ENCODE results near the gene C11orf86.
A peak's percentile ranks its signal among the peaks of the same experiment; 100 is the strongest.
"Not testable (repeated sequence)": the region's sequence is repeated elsewhere in the genome, so short reads cannot be mapped to it uniquely, and the experiment has no call there.

The C11orf86 gene

DNA sequence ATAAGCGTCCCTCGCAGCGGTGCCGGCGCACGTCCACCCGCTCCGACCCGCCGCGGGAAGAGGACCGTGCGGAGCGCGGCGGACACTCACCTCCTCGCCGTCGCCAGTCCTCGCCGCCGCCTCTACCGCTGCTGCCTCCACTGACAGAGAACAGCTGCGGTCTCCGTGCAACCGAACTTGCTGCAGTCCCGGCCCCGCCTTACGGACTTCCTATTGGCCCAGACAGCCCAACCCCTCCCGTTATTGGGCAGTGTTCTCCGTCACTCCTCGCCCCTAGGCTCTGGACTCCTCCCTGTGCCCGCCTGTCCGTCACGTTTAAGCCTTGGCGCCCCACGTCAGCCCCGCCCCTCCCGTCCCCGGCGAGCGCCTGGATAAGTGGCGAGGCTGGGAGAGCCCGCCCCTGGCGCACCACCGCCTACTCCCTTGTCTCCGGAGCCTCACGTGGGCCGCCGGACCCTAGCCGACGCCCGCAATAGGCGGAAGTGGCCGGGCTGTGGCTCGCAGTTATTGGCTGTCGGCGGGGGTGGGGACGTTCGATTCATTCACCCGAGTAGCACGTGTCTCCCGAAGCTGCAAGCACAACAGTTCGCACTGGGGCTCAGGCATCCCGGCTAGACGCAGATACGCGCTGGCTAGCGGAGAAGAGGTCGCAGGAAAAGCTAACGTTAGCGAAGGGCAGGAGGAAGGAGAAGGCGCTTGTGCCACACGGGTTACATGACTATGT lies 16.7 kb upstream of the C11orf86 start, which contains the start of gene PC:
Gene PC, minus strand, starts transcription at position 152 of the 724 bp plus-strand sequence. CDS start 86,224 bp downstream, outside the sequence.
- Mint-ChIP-seq H3K4me3 (peak within 1 kb of the TSS; percentile 85), H3K9me3 (no peaks in the 10 kb centered on the region), H3K27me3 (ENCODE audit: low read depth) (peaks cover 10% of the 10 kb centered on the region), H3K27ac (peak within 1 kb of the TSS; percentile 89), H3K4me1 (ENCODE audit: low read depth) (peaks cover 15% of the 10 kb centered on the region), H3K36me3 (ENCODE audit: low read depth) (no peaks in the 10 kb centered on the region)

DNA sequence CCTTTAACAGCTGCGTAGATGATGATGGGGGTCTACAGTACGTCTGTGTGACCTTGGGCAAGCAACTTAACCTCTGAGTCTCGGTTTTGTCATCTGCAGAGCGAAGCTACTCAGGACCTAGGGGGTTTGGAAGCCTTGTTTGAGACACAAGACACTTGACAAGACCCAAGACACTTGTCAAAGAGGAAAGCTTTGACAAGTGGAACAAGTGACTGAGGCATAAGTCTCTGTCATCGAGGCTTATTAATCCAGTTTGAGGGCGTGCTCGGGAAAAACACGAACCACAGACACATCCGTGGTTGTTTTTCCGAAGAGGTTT lies 16.2 kb upstream of the C11orf86 start:
- Mint-ChIP-seq H3K4me3 (peak overlapping the region; percentile 85), H3K9me3 (no peaks in the 10 kb centered on the region), H3K27ac (peak overlapping the region; percentile 89), H3K36me3 (ENCODE audit: low read depth) (no peaks in the 10 kb centered on the region), H3K27me3 (ENCODE audit: low read depth) (peaks cover 10% of the 10 kb centered on the region), H3K4me1 (ENCODE audit: low read depth) (peaks cover 15% of the 10 kb centered on the region)

DNA sequence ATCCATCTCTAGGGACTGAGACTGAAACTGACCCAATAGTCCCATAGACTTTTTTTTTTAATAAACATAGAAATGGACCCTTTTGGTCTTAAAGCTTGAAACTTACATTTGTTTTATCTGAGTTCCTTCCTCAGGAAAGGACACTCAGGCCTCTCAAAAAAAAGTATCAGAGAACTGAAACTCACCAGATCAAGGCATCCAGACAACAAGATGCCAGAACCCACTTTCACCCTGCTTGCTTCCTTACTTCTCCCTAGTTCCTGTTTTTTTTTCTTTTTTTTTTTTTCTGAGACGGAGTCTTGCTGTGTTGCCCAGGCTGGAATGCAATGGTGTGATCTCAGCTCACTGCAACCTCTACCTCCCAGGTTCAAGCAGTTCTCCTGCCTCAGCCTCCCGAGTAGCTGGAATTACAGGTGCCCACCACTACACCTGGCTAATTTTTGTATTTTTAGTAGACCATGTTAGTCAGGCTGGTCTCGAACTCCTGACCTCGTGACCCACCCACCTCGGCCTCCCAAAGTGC lies 13.4 kb upstream of the C11orf86 start:
- not testable (repeated sequence) for H3K36me3 Mint-ChIP-seq (ENCODE audit: low read depth); H3K27ac Mint-ChIP-seq; H3K9me3 Mint-ChIP-seq; H3K4me3 Mint-ChIP-seq
- peaks cover 15% of the 10 kb centered on the region for H3K27me3 Mint-ChIP-seq (ENCODE audit: low read depth)
- H3K4me1 Mint-ChIP-seq (ENCODE audit: low read depth): peaks cover 16% of the 10 kb centered on the region

DNA sequence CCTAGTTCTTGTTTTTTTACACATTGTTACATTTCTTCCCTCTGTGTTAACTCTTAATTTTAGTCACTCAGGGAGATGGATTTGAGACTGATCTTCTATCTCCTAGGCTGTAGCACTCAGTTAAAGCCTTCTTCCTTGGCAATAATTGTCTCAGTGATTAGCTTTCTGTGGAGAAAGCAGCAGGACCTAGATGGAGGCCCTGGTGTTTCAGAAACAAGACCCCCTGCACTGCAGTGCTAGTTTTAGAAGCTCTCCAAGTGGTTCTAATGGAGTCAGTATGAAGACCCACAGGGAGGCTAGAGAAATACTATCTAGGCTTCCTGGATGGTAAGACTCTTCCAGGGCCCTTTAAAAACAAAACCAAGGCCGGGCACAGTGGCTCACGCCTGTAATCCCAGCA lies 12.9 kb upstream of the C11orf86 start:
- no peaks in the 10 kb centered on the region for H3K9me3 Mint-ChIP-seq
- no peak overlapping the region for H3K27ac Mint-ChIP-seq
- H3K27me3 Mint-ChIP-seq (ENCODE audit: low read depth): peaks cover 15% of the 10 kb centered on the region
- peaks cover 14% of the 10 kb centered on the region for H3K4me1 Mint-ChIP-seq (ENCODE audit: low read depth)
- H3K36me3 Mint-ChIP-seq (ENCODE audit: low read depth): no peaks in the 10 kb centered on the region
- no peak overlapping the region for H3K4me3 Mint-ChIP-seq

DNA sequence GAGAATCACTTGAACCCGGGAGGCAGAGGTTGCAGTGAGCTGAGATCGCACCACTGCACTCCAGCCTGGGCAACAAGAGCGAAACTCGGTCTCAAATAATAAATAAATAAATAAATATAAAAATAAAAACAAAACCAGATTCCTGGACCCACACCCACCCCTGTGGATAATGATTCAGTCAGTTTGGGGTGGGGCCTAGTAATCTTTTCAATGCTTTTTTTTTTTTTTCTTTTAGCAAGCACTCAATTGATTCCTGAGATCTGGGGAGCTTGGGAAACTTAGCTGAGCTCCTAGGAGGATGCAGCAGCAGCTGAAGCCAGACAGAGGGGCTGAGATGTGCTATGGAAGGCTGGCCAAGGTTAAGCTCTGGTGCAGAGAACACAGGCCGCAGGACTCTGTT lies 12.3 kb upstream of the C11orf86 start:
- no peak overlapping the region for H3K27ac Mint-ChIP-seq

DNA sequence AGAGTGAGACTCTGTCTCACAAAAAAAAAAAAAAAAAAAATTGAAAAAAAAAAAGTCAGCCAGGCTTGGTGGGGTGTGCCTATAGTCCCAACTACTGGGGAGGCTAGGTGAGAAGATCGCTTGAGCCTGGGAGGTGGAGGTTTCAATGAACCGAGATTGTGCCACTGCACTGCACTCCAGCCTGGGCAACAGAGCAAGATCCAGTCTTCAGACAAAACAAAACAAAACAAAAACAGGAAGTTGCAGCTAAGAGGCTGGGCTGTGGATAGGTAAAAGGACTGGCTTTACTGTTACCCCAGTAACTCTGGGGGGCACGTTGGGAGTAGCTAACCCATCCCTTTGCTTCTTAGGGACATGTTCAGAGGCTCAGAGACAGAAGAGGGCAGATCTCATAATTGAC lies 10.6 kb upstream of the C11orf86 start:
- H3K27me3 Mint-ChIP-seq (ENCODE audit: low read depth): peaks cover 10% of the 10 kb centered on the region
- no peaks in the 10 kb centered on the region for H3K36me3 Mint-ChIP-seq (ENCODE audit: low read depth)
- no peak overlapping the region for H3K27ac Mint-ChIP-seq
- H3K4me1 Mint-ChIP-seq (ENCODE audit: low read depth): peaks cover 10% of the 10 kb centered on the region
- H3K4me3 Mint-ChIP-seq: no peak overlapping the region
- no peaks in the 10 kb centered on the region for H3K9me3 Mint-ChIP-seq

More for the DNA sequence above, 12.3 kb upstream of the C11orf86 start:
- no peaks in the 10 kb centered on the region for H3K36me3 Mint-ChIP-seq (ENCODE audit: low read depth)
- no peaks in the 10 kb centered on the region for H3K9me3 Mint-ChIP-seq
- peaks cover 12% of the 10 kb centered on the region for H3K4me1 Mint-ChIP-seq (ENCODE audit: low read depth)
- H3K4me3 Mint-ChIP-seq: no peak overlapping the region
- H3K27me3 Mint-ChIP-seq (ENCODE audit: low read depth): peaks cover 15% of the 10 kb centered on the region

DNA sequence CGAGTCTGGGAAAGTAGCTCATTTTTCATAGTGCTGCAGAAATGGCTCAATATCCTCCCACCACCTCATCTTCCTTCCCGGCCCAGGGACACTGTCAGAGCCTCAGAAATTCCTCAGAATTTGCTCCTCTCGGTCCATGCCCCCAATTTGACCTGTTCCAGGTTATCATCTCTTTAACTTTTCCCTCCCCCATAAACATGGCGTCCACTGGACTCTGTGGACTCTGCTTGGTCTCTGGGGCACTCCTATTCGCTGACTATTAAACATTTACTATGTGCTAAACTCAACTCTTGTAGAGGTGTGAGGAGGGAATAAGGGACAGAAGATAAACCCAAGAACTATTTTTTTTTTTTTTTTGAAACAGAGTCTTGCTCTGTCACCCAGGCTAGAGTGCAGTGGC lies 8.8 kb upstream of the C11orf86 start:
- Mint-ChIP-seq H3K4me3 (no peak overlapping the region), H3K27me3 (ENCODE audit: low read depth) (peaks cover 5% of the 10 kb centered on the region)

DNA sequence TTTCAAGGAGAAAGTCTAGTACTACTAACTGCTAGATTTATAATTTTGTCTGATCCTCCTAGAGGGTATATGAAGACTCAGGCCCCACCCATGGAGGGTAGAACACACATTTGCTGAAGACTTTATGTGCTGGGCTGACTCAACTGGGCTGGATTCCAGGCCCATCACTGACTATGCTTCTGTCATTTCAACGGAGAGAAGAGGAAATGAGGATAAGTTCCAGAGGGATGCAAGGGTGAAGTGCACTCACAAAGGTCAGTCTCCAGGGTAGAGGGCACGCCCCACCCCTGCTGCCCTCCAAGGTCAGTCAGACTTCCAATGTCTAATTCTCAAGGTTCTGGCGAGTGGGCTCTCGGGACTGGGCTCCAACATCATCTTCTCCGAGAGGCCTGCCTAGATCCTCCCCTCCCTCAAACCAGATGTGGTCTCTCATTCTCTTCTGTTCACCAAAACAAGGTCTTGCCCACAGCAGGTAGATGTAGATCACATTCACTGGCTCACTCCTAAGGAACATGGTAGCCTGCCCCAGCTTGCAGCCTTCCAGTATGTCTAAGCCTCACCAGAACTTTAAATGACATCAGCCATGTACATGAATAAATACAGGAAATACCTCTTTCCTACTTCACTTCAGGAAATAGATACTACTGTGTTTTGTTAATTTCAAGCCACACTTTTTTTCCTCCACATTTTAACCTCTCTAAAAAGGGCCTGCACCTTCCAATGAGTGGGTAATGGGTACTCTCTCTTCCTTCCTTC lies 7.3 kb upstream of the C11orf86 start:
- peaks cover 15% of the 10 kb centered on the region for H3K4me1 Mint-ChIP-seq (ENCODE audit: low read depth)
- peaks cover 5% of the 10 kb centered on the region for H3K27me3 Mint-ChIP-seq (ENCODE audit: low read depth)
- H3K9me3 Mint-ChIP-seq: no peaks in the 10 kb centered on the region
- no peak overlapping the region for H3K27ac Mint-ChIP-seq
- H3K36me3 Mint-ChIP-seq (ENCODE audit: low read depth): no peaks in the 10 kb centered on the region
- H3K4me3 Mint-ChIP-seq: no peak overlapping the region

More for the DNA sequence above, 8.8 kb upstream of the C11orf86 start:
- H3K9me3 Mint-ChIP-seq: no peaks in the 10 kb centered on the region
- peaks cover 15% of the 10 kb centered on the region for H3K4me1 Mint-ChIP-seq (ENCODE audit: low read depth)
- H3K27ac Mint-ChIP-seq: peak overlapping the region; percentile 1
- no peaks in the 10 kb centered on the region for H3K36me3 Mint-ChIP-seq (ENCODE audit: low read depth)

DNA sequence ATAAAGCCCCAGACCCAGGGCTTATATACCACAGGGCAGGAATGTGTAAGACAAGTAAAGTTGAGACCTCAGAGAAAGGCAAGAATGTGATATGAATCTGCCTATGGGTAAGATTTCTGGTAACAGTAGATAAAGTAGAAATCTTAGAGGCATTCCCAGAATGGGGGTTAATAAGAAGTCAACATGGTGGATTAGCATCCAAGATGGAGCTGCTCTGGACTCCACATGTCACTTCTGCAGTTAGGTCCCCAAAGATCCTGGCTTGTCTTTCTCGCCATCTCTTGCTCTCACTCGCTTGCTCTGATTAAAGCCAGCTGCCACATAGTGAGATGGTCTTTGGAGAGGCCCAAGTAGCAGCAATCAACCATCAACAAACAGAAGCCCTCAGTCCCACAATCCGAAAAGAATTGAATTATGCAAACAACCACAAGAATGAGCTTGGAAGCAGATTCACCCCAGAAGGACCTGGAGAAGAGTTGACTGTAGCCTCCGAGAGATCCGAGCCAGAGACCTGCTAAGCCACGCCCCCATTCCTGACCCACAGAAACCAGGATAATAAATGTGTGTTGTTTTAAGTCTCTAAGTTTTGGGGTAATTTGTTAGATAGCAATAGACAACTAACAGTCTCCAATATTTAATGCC lies 5.4 kb upstream of the C11orf86 start:
- no peak overlapping the region for H3K4me3 Mint-ChIP-seq
- H3K27ac Mint-ChIP-seq: no peak overlapping the region
- H3K27me3 Mint-ChIP-seq (ENCODE audit: low read depth): peaks cover 5% of the 10 kb centered on the region
- H3K4me1 Mint-ChIP-seq (ENCODE audit: low read depth): peaks cover 12% of the 10 kb centered on the region
- no peaks in the 10 kb centered on the region for H3K36me3 Mint-ChIP-seq (ENCODE audit: low read depth)
- no peaks in the 10 kb centered on the region for H3K9me3 Mint-ChIP-seq

DNA sequence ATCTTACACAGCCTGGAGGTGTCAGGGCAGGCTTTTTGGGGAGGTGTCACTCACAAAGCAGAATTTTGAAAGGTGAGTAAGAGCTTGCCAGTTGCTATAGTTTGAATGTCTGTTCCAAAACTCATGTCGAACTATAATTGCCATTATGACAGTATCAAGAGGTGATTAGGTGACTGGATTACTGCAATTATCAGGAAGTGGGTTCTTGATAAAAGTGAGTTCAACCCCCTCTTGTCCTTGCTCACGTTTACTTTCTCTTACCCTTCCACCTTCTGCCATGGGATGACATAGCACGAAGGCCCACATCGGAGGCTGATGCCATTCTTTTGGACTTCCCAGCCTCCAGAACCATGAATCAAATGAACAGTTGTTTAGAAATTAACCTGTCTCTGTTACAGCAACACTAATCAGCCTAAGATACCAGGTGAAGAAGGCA lies 4.7 kb upstream of the C11orf86 start:
- Mint-ChIP-seq H3K4me1 (ENCODE audit: low read depth) (peaks cover 12% of the 10 kb centered on the region), H3K27ac (no peak overlapping the region), H3K27me3 (ENCODE audit: low read depth) (peaks cover 5% of the 10 kb centered on the region), H3K4me3 (no peak overlapping the region), H3K36me3 (ENCODE audit: low read depth) (no peaks in the 10 kb centered on the region), H3K9me3 (no peaks in the 10 kb centered on the region)

DNA sequence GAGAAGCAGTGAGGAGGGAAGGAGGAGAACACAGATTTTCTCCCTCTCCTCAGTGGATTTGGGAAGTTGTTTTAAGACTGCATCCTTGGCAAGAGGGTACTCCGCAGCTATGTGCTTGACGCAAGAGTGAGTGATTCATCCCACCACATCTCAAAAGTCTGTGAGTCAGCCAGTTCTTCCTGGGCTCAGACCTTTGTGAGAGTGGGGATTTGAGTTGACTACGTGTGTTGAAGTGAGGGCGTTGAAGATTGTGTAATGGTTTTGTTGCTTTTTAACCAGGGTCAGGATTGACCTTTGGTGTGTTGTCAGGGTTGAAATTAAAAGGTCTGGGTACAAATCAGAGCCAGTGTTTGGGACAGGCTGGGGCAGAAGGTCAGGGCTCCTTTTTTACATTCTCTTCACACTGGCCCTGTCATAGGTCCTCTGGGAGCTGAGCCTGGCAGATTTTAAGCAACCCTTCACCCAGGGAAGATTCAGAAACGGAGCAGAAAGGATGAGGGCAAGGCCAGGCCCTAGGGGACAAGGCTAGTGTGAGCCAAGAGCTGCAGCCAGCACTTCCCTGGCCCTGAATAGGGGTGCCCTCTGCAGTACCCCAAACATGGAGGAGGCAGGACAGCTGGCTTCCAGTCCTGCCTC lies 4.2 kb upstream of the C11orf86 start:
- Mint-ChIP-seq H3K4me1 (ENCODE audit: low read depth) (peaks cover 12% of the 10 kb centered on the region), H3K27me3 (ENCODE audit: low read depth) (peaks cover 3% of the 10 kb centered on the region), H3K9me3 (no peaks in the 10 kb centered on the region), H3K27ac (no peak overlapping the region), H3K4me3 (no peak overlapping the region), H3K36me3 (ENCODE audit: low read depth) (no peaks in the 10 kb centered on the region)

DNA sequence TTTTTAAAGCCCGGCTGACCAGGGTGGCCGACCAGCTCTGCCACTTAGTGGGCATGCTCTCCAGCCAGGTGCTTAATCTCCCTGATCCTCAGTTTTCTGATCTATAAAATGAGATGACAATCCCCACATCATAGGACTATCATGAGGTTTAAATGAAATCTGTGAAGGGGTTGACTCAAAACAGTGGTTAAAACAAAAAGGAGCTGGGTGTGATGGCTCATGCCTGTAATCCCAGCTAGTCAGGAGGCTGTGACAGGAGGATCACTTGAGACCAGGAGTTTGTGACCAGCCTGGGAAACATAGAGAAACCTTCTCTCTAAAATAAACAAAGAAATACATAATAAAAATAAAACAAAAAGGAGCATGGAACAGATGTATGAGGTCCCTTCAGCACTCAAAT lies 3.6 kb upstream of the C11orf86 start:
- Mint-ChIP-seq H3K9me3 (no peaks in the 10 kb centered on the region), H3K36me3 (ENCODE audit: low read depth) (no peaks in the 10 kb centered on the region), H3K4me1 (ENCODE audit: low read depth) (peaks cover 12% of the 10 kb centered on the region), H3K27ac (no peak overlapping the region), H3K27me3 (ENCODE audit: low read depth) (no peaks in the 10 kb centered on the region), H3K4me3 (no peak overlapping the region)

DNA sequence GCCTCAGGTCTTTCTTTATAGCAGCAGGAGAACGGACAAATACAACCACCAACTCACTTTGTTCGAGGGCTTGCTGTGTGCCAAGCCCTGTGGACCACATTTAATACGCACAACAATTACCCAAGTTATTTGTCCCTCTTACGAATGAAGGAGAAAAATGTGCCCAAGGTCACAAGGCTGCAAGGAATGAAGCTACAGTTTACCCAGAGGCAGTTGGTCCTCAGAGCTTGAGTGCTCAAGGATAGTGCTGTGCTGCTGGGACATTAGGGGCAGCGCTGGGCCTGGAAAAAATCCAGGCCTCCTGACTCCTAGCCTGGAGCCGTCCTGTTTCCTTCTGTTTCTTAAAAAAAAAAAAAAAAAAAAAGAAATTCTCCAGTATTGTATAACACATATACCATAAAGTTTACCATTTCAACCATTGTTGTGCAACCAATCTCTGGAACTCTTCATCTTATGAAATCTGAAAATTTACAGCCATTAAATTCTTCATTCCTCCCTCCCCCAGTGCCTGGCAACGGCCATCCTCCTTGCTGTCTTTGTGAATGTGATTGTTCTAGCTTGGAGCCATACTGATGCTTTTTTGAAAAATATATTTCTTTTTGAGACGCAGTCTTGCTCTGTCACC lies 1.0 kb upstream of the C11orf86 start:
- Mint-ChIP-seq H3K36me3 (ENCODE audit: low read depth) (no peaks in the 10 kb centered on the region), H3K4me3 (no peak overlapping the region), H3K9me3 (no peaks in the 10 kb centered on the region), H3K27ac (no peak overlapping the region), H3K27me3 (ENCODE audit: low read depth) (no peaks in the 10 kb centered on the region), H3K4me1 (ENCODE audit: low read depth) (peaks cover 5% of the 10 kb centered on the region)

DNA sequence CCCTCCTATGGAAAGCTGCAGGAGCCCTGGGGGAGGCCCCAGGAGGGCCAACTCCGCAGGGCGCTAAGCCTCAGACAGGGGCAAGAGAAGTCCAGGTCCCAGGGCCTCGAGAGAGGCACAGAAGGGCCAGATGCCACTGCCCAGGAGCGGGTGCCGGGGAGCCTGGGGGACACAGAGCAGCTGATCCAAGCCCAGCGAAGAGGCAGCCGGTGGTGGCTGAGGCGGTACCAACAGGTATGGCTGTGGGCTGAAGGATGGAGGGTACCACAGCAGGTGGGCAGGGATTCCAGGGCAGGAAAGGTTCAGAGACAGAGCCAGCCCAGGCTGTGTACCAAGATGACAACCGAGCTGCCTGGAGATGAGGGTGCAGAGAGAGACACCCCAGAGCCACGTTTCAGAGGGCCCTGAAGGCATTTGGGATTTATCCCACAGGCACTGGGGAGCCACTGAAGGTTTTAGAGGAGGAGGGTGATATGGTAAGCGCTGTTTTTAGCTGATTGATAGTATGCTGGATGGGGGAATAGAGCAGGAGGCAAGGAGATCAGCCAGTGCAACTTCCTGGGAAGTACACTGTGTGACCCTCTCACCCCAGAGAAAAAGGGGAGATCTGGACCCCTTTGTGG lies 412 bp downstream of the C11orf86 start:
- Mint-ChIP-seq H3K4me1 (ENCODE audit: low read depth) (peaks cover 5% of the 10 kb centered on the region), H3K9me3 (no peaks in the 10 kb centered on the region), H3K27me3 (ENCODE audit: low read depth) (no peaks in the 10 kb centered on the region), H3K27ac (no peak overlapping the region), H3K4me3 (no peak overlapping the region), H3K36me3 (ENCODE audit: low read depth) (no peaks in the 10 kb centered on the region)
